Neural crest cell (in vitro differentiated cells): ENCODE results near the gene RNF111. TPM values are rescaled to one million over a fixed set of nuclear protein-coding genes. Genes with fewer than 3 reads are reported as not detected.
"Not testable (repeated sequence)": the region's sequence is repeated elsewhere in the genome, so short reads cannot be mapped to it uniquely, and the experiment has no call there.

Source experiments
- DNase-seq: peaks from one replicate; pipeline ENCODE4 v3.0.0; 2021; ENCODE audit warnings: low read depth, mixed read lengths, low spot score
- H3K27ac Mint-ChIP-seq: one replicate; pipeline ENCODE4 v1.8.0; 2021; ENCODE audit warnings: mild to moderate bottlenecking, mixed read lengths; ENCODE audit not compliant: unreplicated experiment
- H3K27me3 Mint-ChIP-seq: 2 replicates; pipeline ENCODE4 v1.8.0; 2021; ENCODE audit warnings: low read depth, mild to moderate bottlenecking, mixed read lengths
- H3K36me3 Mint-ChIP-seq: 2 replicates; pipeline ENCODE4 v1.8.0; 2021; ENCODE audit warnings: low read depth, mild to moderate bottlenecking, mixed read lengths
- H3K4me1 Mint-ChIP-seq: 2 replicates; pipeline ENCODE4 v1.8.0; 2021; ENCODE audit warnings: mixed read lengths
- H3K4me3 Mint-ChIP-seq: one replicate; pipeline ENCODE4 v1.8.0; 2021; ENCODE audit warnings: mild to moderate bottlenecking, mixed read lengths
- H3K9me3 Mint-ChIP-seq: 2 replicates; pipeline ENCODE4 v1.8.0; 2021; ENCODE audit warnings: mixed read lengths
- CTCF ChIP-seq: fragments of 200-600 bp; sonication (generic); conservative IDR thresholded peaks from 2 replicates; pipeline ENCODE4 v1.5.0; 2021; ENCODE audit warnings: antibody characterized with exemption, mild to moderate bottlenecking
- total RNA-seq: library from RNA; stranded (reverse); gene quantifications from 2 replicates; pipeline ENCODE4 v1.2.1, GENCODE V29; 2021

Gene RNF111
- total RNA-seq, 1 donor from 2014 or later: 37.4 TPM

- Mint-ChIP-seq H3K9me3 (no peaks in the 10 kb centered on the region), H3K4me3 (no peak overlapping the region)
These were observed 127.6 kb downstream of the RNF111 start for GRCh38 chr15:59115047-59115446.

GRCh38 chr15:59116141-59116540, 128.7 kb downstream of the RNF111 start:
- H3K27me3 Mint-ChIP-seq: no peaks in the 10 kb centered on the region
- H3K4me1 Mint-ChIP-seq: no peaks in the 10 kb centered on the region
- H3K9me3 Mint-ChIP-seq: no peaks in the 10 kb centered on the region
- H3K4me3 Mint-ChIP-seq: no peak overlapping the region
- TF ChIP-seq CTCF: no peak
- DNase-seq: no peak
- no peak overlapping the region for H3K27ac Mint-ChIP-seq
- H3K36me3 Mint-ChIP-seq: peaks cover 26% of the 10 kb centered on the region

More at GRCh38 chr15:59115047-59115446, 127.6 kb downstream of the RNF111 start:
- no peak for TF ChIP-seq CTCF
- Mint-ChIP-seq H3K27me3 (no peaks in the 10 kb centered on the region), H3K4me1 (no peaks in the 10 kb centered on the region), H3K36me3 (peaks cover 24% of the 10 kb centered on the region), H3K27ac (no peak overlapping the region)
- no peak for DNase-seq

DNA sequence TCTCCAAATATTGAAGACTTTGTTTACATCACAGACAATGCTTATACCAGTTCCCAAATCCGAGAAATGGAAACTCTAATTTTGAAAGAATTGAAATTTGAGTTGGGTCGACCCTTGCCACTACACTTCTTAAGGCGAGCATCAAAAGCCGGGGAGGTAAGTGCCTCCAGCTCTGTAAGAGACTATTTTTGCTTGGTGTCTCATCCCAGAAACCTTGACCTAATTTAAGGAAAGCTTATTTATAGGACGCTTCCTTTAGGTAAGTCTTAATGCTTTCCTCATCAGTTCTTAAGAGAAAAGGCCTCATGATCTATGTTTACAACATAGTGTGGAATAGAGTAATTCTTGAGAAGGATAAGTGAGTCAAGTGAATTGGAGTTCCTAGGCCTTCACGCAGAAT, 129.3 kb downstream of the RNF111 start:
- Mint-ChIP-seq H3K36me3 (peaks cover 26% of the 10 kb centered on the region), H3K27ac (no peak overlapping the region), H3K9me3 (no peaks in the 10 kb centered on the region)

DNA sequence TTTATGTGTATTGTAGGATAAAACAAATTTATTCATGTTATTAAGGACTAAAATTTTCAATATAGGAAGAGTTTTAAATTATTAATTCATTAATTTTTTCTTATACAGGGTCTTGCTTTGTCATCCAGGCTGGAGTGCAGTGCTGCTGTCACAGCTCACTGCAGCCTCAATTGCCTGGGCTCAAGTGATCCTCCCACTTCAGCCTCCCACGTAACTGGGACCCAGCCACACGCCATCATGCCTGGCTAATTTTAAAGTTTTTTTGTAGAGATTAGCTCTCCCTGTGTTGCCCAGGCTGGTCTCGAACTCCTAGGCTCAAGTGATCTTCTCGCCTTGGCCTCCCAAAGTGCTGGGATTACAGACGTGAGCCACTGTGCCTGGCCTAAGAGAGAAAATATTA, 132.2 kb downstream of the RNF111 start:
- Mint-ChIP-seq H3K4me1 (no peaks in the 10 kb centered on the region), H3K27ac (no peak overlapping the region), H3K27me3 (no peaks in the 10 kb centered on the region), H3K9me3 (no peaks in the 10 kb centered on the region), H3K4me3 (no peak overlapping the region), H3K36me3 (peaks cover 35% of the 10 kb centered on the region)
- no peak for DNase-seq
- TF ChIP-seq CTCF: no peak

More for the DNA sequence above, 129.3 kb downstream of the RNF111 start:
- H3K27me3 Mint-ChIP-seq: no peaks in the 10 kb centered on the region
- TF ChIP-seq CTCF: no peak
- no peak overlapping the region for H3K4me3 Mint-ChIP-seq
- no peak for DNase-seq
- no peaks in the 10 kb centered on the region for H3K4me1 Mint-ChIP-seq

- TF ChIP-seq CTCF: no peak
- H3K4me1 Mint-ChIP-seq: no peaks in the 10 kb centered on the region
- peaks cover 45% of the 10 kb centered on the region for H3K36me3 Mint-ChIP-seq
- H3K27ac Mint-ChIP-seq: no peak overlapping the region
- H3K27me3 Mint-ChIP-seq: no peaks in the 10 kb centered on the region
- H3K9me3 Mint-ChIP-seq: peaks cover under 1% of the 10 kb centered on the region
- H3K4me3 Mint-ChIP-seq: no peak overlapping the region
- DNase-seq: no peak
These were observed 133.5 kb downstream of the RNF111 start for GRCh38 chr15:59120937-59121336.

- H3K9me3 Mint-ChIP-seq: peaks cover 14% of the 10 kb centered on the region
- H3K27ac Mint-ChIP-seq: no peak overlapping the region
- peaks cover 68% of the 10 kb centered on the region for H3K36me3 Mint-ChIP-seq
- TF ChIP-seq CTCF: no peak
- DNase-seq: no peak
- no peaks in the 10 kb centered on the region for H3K4me1 Mint-ChIP-seq
- no peaks in the 10 kb centered on the region for H3K27me3 Mint-ChIP-seq
- no peak overlapping the region for H3K4me3 Mint-ChIP-seq
These were observed 136.8 kb downstream of the RNF111 start for GRCh38 chr15:59124261-59124660.

GRCh38 chr15:59125683-59126082, 138.2 kb downstream of the RNF111 start:
- H3K9me3 Mint-ChIP-seq: peaks cover 25% of the 10 kb centered on the region
- not testable (repeated sequence) for H3K4me1 Mint-ChIP-seq, H3K27ac Mint-ChIP-seq, H3K27me3 Mint-ChIP-seq, DNase-seq, H3K4me3 Mint-ChIP-seq
- peaks cover 78% of the 10 kb centered on the region for H3K36me3 Mint-ChIP-seq

GRCh38 chr15:59127255-59127654, 139.8 kb downstream of the RNF111 start:
- not testable (repeated sequence) for H3K27me3 Mint-ChIP-seq, H3K27ac Mint-ChIP-seq, DNase-seq, H3K4me3 Mint-ChIP-seq, H3K4me1 Mint-ChIP-seq
- Mint-ChIP-seq H3K9me3 (peaks cover 25% of the 10 kb centered on the region), H3K36me3 (peaks cover 84% of the 10 kb centered on the region)
